HCT116 (cell line): ENCODE measurements around the gene CEND1. TPM values are rescaled to one million over a fixed set of nuclear protein-coding genes. Genes with fewer than 3 reads are reported as not detected.

Experiments
- ATAC-seq: fragments of 200-7000 bp; cut with Tn5 transposase; 2 replicates; pipeline ENCODE4 v1.9.1; 2020; ENCODE audit warnings: mild to moderate bottlenecking, moderate library complexity
- BruUV-seq: library from RNA; stranded (reverse); fragments of 400-500 nt; replicated peaks from 2 replicates; lab custom pipeline; 2021; lab: Mats Ljungman, UMichigan
- CTCF ChIA-PET: fragments of 300-600 bp; sonication (Branson Sonifier 250); formaldehyde crosslinking; loops from one replicate; lab custom pipeline; 2021; ENCODE audit warnings: antibody characterized with exemption; lab: Charles Lee
- POLR2A ChIA-PET: fragments of 300-600, 350-600 bp; sonication (Branson Sonifier 250); formaldehyde crosslinking; loops from one replicate; lab custom pipeline; 2021; ENCODE audit warnings: antibody characterized with exemption; lab: Charles Lee
- RAD21 ChIA-PET, 2 experiments: fragments of 300-600 bp; sonication (Branson Sonifier 250); formaldehyde crosslinking; loops; one replicate each; lab custom pipeline; 2023; ENCODE audit warnings: low total read pairs in 2 of 2; ENCODE audit not compliant: uncharacterized antibody in 2 of 2, unreplicated experiment in 2 of 2, low non-redundant PET in 1 of 2; lab: Charles Lee
- DNase-seq: peaks from one replicate; pipeline ENCODE4 v3.0.0-alpha.2; 2010; ENCODE audit warnings: low read depth, low spot score
- H2AFZ ChIP-seq: fragments of 200-600 bp; shearing (Covaris generic), sonication (generic); 2 replicates; pipeline ENCODE4 v1.6.1; 2017; ENCODE audit warnings: low read depth, mixed run types, mixed read lengths, antibody characterized with exemption, low read length; ENCODE audit not compliant: poor library complexity, severe bottlenecking
- H3K27ac ChIP-seq: 2 replicates; pipeline ENCODE4 v1.5.1; 2012; ENCODE audit warnings: low read depth, low read length
- H3K27me3 ChIP-seq: fragments of 200-600 bp; sonication (generic); 2 replicates; pipeline ENCODE4 v1.6.1; 2016; ENCODE audit warnings: mixed run types, low read length, mixed read lengths; ENCODE audit not compliant: insufficient read depth
- H3K36me3 ChIP-seq, 2 experiments: fragments of 200-500 bp in 1 of 2; fragments of 200-600 bp in 1 of 2; sonication (Bioruptor generic) in 1 of 2; sonication (generic) in 1 of 2; 2 replicates each; pipeline versions ENCODE4 v1.5.1 to v1.6.1; 2014 to 2016; ENCODE audit warnings: low read length in 2 of 2, inconsistent platforms in 1 of 2, mixed read lengths in 1 of 2, mixed run types in 1 of 2; ENCODE audit not compliant: insufficient read depth in 2 of 2, control insufficient read depth in 1 of 2
- H3K4me1 ChIP-seq, 2 experiments: fragments of 200-600 bp in 1 of 2; sonication (generic) in 1 of 2; 2 replicates each; pipeline versions ENCODE4 v1.5.1 to v1.6.1; 2012 to 2017; ENCODE audit warnings: low read length in 2 of 2, inconsistent platforms in 1 of 2, mild to moderate bottlenecking in 1 of 2, mixed read lengths in 1 of 2, mixed run types in 1 of 2, moderate library complexity in 1 of 2; ENCODE audit not compliant: insufficient read depth in 2 of 2, control insufficient read depth in 1 of 2
- H3K4me2 ChIP-seq: fragments of 200-600 bp; sonication (generic); 2 replicates; pipeline ENCODE4 v1.6.1; 2017; ENCODE audit warnings: mixed run types, low read length, mixed read lengths
- H3K4me3 ChIP-seq, 2 experiments: fragments of 200-600 bp in 1 of 2; sonication (generic) in 1 of 2; replicated peaks in 1 of 2; 2 replicates each; pipeline ENCODE4 v1.5.1; 2011 to 2016; ENCODE audit warnings: low read length in 2 of 2, control low read depth in 1 of 2, low read depth in 1 of 2, mild to moderate bottlenecking in 1 of 2, mixed read lengths in 1 of 2, mixed run types in 1 of 2
- H3K79me2 ChIP-seq: fragments of 200-600 bp; sonication (generic); 2 replicates; pipeline ENCODE4 v1.6.1; 2017; ENCODE audit warnings: mild to moderate bottlenecking, mixed run types, low read length, moderate library complexity, mixed read lengths; ENCODE audit not compliant: insufficient read depth
- H3K9ac ChIP-seq: fragments of 200-600 bp; sonication (generic); 2 replicates; pipeline ENCODE4 v1.6.1; 2016; ENCODE audit warnings: low read length, mixed read lengths
- H3K9me2 ChIP-seq: fragments of 200-600 bp; sonication (generic), shearing (Covaris generic); 2 replicates; pipeline ENCODE4 v1.6.1; 2017; ENCODE audit warnings: mixed run types, mild to moderate bottlenecking, moderate library complexity; ENCODE audit not compliant: insufficient read depth
- H3K9me3 ChIP-seq, 2 experiments: fragments of 200-500 bp in 1 of 2; fragments of 200-600 bp in 1 of 2; sonication (Bioruptor generic) in 1 of 2; sonication (generic) in 1 of 2; 2 replicates each; pipeline ENCODE4 v1.6.1; 2014 to 2017; ENCODE audit warnings: low read length in 2 of 2, mixed read lengths in 2 of 2, inconsistent platforms in 1 of 2, low read depth in 1 of 2, mild to moderate bottlenecking in 1 of 2, mixed run types in 1 of 2, moderate library complexity in 1 of 2; ENCODE audit not compliant: control insufficient read depth in 1 of 2, insufficient read depth in 1 of 2
- H4K20me1 ChIP-seq: fragments of 200-600 bp; sonication (generic), shearing (Covaris generic); 2 replicates; pipeline ENCODE4 v1.6.1; 2017; ENCODE audit warnings: mixed run types, mild to moderate bottlenecking, moderate library complexity; ENCODE audit not compliant: insufficient read depth
- CEBPB ChIP-seq: IDR thresholded peaks from 2 replicates; pipeline ENCODE4 v1.6.1; 2012; ENCODE audit warnings: low read depth
- EGR1 ChIP-seq: IDR thresholded peaks from 2 replicates; pipeline ENCODE4 v1.6.1; 2012; ENCODE audit warnings: low read depth
- ELF1 ChIP-seq: IDR thresholded peaks from 2 replicates; pipeline ENCODE4 v1.6.1; 2012; ENCODE audit warnings: low read depth, borderline replicate concordance
- EZH2 ChIP-seq: fragments of 200-600 bp; sonication (generic); IDR thresholded peaks from 2 replicates; pipeline ENCODE4 v1.6.1; 2017; ENCODE audit warnings: antibody characterized with exemption, mixed run types
- EZH2phosphoT487 ChIP-seq: fragments of 200-600 bp; IDR thresholded peaks from 2 replicates; pipeline ENCODE4 v1.6.1; 2018; ENCODE audit warnings: antibody characterized with exemption, borderline replicate concordance
- FOSL1 ChIP-seq: IDR thresholded peaks from 2 replicates; pipeline ENCODE4 v1.6.1; 2012; ENCODE audit warnings: low read depth
- JUND ChIP-seq: IDR thresholded peaks from 2 replicates; pipeline ENCODE4 v1.6.1; 2012
- POLR2A ChIP-seq: IDR thresholded peaks from 2 replicates; pipeline ENCODE4 v1.7.0; 2011; ENCODE audit warnings: borderline replicate concordance; ENCODE audit not compliant: insufficient read depth, insufficient read length; ENCODE audit errors: extremely low read depth
- SP1 ChIP-seq: IDR thresholded peaks from 2 replicates; pipeline ENCODE4 v1.6.1; 2012; ENCODE audit warnings: low read depth
- SRF ChIP-seq: IDR thresholded peaks from 2 replicates; pipeline ENCODE4 v1.6.1; 2012; ENCODE audit warnings: low read depth
- TCF7L2 ChIP-seq: IDR thresholded peaks from 2 replicates; pipeline ENCODE4 v1.7.0; 2011; ENCODE audit warnings: borderline replicate concordance, inconsistent platforms; ENCODE audit not compliant: insufficient read depth, insufficient read length; ENCODE audit errors: extremely low read depth
- YY1 ChIP-seq: IDR thresholded peaks from 2 replicates; pipeline ENCODE4 v1.6.1; 2011; ENCODE audit warnings: low read length, low read depth, moderate library complexity, mild to moderate bottlenecking; ENCODE audit not compliant: insufficient replicate concordance; ENCODE audit errors: extremely low read depth
- ZFX ChIP-seq: fragments of 450-650 bp; IDR thresholded peaks from 2 replicates; pipeline ENCODE4 v1.6.1; 2017
- ZNF274 ChIP-seq: fragments of 200-500 bp; sonication (Bioruptor generic); IDR thresholded peaks from 2 replicates; pipeline ENCODE4 v1.6.1; 2014; ENCODE audit warnings: mild to moderate bottlenecking, low read depth, low read length, inconsistent platforms
- intact Hi-C: fragments of 100-400 bp; cut with micrococcal nuclease; formaldehyde crosslinking; loops from 2 replicates; pipeline ENCODE4 v1.10.0; 2022
- total RNA-seq: library from RNA; stranded (reverse); gene quantifications from one replicate; pipeline ENCODE4 v1.2.1, GENCODE V29; 2021; ENCODE audit not compliant: unreplicated experiment
- TF ChIP-seq, protein P1 (sequence below): IDR thresholded peaks from 2 replicates; pipeline ENCODE4 v1.6.1; 2012
- TF ChIP-seq, protein P2 (sequence below): IDR thresholded peaks from 2 replicates; pipeline ENCODE4 v1.6.1; 2011; ENCODE audit warnings: mild to moderate bottlenecking, low read length, moderate library complexity; ENCODE audit not compliant: insufficient replicate concordance; ENCODE audit errors: extremely low read depth
- TF ChIP-seq, protein P3 (sequence below): IDR thresholded peaks from 2 replicates; pipeline ENCODE4 v1.6.1; 2012
- TF ChIP-seq, protein P4 (sequence below), 3 experiments: fragments of 200-600 bp in 1 of 3; sonication (generic) in 1 of 3; IDR thresholded peaks in 2 of 3; conservative IDR thresholded peaks in 1 of 3; 2 replicates each; pipeline ENCODE4 v1.5.1; 2012 to 2017; ENCODE audit warnings: low read depth in 2 of 3, low read length in 2 of 3, antibody characterized with exemption in 1 of 3, borderline replicate concordance in 1 of 3, control low read depth in 1 of 3, mild to moderate bottlenecking in 1 of 3, mixed read lengths in 1 of 3, mixed run types in 1 of 3, moderate library complexity in 1 of 3; ENCODE audit not compliant: insufficient read depth in 1 of 3

CEND1 gene
- total RNA-seq, 1 experiment from 2014 or later: 0.27 TPM

DNA sequence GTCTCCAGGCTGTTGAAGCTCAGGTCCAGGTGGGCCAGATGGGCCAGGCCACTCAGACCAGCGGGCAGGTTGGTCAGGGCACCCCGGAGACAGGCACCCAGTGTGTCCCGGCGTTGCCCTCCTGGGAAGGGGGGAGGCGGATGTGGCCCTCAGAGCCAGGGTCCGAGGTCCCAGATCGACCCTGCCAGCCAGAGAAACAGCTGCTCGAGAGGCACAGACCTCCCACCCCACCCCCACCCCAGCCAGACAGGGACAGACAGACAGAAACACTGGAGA is 13.5 kb upstream of the CEND1 start:
- no TSS peak for BruUV-seq
- ChIA-PET RAD21 (no interaction called here), CTCF (no interaction called here), POLR2A (no interaction called here)
- Histone ChIP-seq H3K4me3 (no peak overlapping the region; a peak in 1 of 4 replicates), H4K20me1 (no peaks in the 10 kb centered on the region), H3K4me1 (peaks cover 26 to 37% of the 10 kb centered on the region in 2 experiments), H3K9me3 (no peaks in the 10 kb centered on the region), H3K4me2 (no peak overlapping the region; the same call in 1 of the 2 replicates), H3K9ac (no peak overlapping the region), H3K36me3 (peaks cover 0 to 9% of the 10 kb centered on the region in 2 experiments; a peak in 1 of 4 replicates), H3K9me2 (no peaks in the 10 kb centered on the region), H3K79me2 (peaks cover 21% of the 10 kb centered on the region), H3K27ac (no peak overlapping the region; the same call in 1 of the 2 replicates), H2AFZ (no peak overlapping the region), H3K27me3 (no peaks in the 10 kb centered on the region)
- intact Hi-C loops: no loop called here
- DNase-seq (no peak), ATAC-seq (no peak)
- TF ChIP-seq YY1 (no peak), CEBPB (no peak), POLR2A (no peak), SRF (no peak), EZH2 (no peak), EZH2phosphoT487 (no peak), ZNF274 (no peak), ELF1 (no peak), EGR1 (no peak), FOSL1 (no peak), ZFX (no peak), JUND (no peak), TCF7L2 (no peak), SP1 (no peak)
- TF ChIP-seq, protein P1, sequence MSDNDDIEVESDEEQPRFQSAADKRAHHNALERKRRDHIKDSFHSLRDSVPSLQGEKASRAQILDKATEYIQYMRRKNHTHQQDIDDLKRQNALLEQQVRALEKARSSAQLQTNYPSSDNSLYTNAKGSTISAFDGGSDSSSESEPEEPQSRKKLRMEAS: no peak
- TF ChIP-seq, protein P2, sequence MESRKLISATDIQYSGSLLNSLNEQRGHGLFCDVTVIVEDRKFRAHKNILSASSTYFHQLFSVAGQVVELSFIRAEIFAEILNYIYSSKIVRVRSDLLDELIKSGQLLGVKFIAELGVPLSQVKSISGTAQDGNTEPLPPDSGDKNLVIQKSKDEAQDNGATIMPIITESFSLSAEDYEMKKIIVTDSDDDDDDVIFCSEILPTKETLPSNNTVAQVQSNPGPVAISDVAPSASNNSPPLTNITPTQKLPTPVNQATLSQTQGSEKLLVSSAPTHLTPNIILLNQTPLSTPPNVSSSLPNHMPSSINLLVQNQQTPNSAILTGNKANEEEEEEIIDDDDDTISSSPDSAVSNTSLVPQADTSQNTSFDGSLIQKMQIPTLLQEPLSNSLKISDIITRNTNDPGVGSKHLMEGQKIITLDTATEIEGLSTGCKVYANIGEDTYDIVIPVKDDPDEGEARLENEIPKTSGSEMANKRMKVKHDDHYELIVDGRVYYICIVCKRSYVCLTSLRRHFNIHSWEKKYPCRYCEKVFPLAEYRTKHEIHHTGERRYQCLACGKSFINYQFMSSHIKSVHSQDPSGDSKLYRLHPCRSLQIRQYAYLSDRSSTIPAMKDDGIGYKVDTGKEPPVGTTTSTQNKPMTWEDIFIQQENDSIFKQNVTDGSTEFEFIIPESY: no peak
- TF ChIP-seq, protein P3, sequence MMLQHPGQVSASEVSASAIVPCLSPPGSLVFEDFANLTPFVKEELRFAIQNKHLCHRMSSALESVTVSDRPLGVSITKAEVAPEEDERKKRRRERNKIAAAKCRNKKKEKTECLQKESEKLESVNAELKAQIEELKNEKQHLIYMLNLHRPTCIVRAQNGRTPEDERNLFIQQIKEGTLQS: no peak
- TF ChIP-seq, protein P4, sequence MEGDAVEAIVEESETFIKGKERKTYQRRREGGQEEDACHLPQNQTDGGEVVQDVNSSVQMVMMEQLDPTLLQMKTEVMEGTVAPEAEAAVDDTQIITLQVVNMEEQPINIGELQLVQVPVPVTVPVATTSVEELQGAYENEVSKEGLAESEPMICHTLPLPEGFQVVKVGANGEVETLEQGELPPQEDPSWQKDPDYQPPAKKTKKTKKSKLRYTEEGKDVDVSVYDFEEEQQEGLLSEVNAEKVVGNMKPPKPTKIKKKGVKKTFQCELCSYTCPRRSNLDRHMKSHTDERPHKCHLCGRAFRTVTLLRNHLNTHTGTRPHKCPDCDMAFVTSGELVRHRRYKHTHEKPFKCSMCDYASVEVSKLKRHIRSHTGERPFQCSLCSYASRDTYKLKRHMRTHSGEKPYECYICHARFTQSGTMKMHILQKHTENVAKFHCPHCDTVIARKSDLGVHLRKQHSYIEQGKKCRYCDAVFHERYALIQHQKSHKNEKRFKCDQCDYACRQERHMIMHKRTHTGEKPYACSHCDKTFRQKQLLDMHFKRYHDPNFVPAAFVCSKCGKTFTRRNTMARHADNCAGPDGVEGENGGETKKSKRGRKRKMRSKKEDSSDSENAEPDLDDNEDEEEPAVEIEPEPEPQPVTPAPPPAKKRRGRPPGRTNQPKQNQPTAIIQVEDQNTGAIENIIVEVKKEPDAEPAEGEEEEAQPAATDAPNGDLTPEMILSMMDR (IDR thresholded peaks at IDR 0.05 in 2 of 3, conservative IDR thresholded peaks at IDR 0.05 in 1 of 3; ENCODE audit: borderline replicate concordance in 1 of 3, insufficient read depth in 1 of 3, low read depth in 2 of 3, low read length in 2 of 3): no peak
